HuH-7.5 (cell line): ENCODE measurements around the gene PTPN7.
"Not testable (repeated sequence)": the region's sequence is repeated elsewhere in the genome, so short reads cannot be mapped to it uniquely, and the experiment has no call there.

Experiments
- DNase-seq: peaks from one replicate; pipeline ENCODE4 v3.0.0; 2011; ENCODE audit warnings: low spot score

PTPN7 gene

DNA sequence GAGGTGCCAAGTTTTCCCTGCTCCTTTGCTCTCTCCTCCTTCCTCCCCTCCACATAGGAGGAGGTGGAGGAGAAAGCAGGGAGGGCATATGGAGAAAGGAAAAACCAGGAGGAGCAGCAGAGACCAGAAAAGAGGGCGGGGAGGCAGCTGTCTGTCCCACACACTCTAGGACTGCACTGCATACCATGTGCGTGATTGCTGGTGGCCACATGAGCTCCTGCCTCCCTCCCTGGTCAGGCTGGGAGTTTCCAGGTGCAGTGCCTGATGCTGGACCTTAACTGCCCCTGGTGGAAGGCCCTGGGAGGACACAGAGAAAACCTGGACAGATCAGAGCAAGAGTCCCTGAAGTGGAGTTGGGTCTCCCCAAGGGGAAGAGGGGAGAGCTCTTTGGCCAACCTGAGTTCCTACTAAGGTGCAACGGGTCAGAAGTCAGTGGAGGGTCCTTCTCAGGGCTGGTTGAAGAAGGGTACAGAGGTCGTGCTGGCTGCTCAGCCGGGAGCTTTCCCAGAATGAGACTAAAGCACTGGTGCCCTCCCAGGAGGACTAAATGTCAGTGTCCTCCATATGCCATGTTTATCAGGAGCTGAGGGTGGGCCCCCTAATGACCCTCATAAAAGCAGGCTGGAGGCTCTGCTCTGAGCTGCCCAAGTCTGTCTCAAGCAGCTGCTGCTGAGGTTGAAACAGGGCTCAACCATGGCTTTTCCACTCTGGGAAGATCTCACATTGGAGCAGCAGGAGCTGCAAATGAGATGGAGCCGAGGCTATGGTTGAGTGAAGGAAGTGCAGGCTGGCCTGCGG, 29.7 kb upstream of the PTPN7 start:
- DNase-seq: no peak

DNA sequence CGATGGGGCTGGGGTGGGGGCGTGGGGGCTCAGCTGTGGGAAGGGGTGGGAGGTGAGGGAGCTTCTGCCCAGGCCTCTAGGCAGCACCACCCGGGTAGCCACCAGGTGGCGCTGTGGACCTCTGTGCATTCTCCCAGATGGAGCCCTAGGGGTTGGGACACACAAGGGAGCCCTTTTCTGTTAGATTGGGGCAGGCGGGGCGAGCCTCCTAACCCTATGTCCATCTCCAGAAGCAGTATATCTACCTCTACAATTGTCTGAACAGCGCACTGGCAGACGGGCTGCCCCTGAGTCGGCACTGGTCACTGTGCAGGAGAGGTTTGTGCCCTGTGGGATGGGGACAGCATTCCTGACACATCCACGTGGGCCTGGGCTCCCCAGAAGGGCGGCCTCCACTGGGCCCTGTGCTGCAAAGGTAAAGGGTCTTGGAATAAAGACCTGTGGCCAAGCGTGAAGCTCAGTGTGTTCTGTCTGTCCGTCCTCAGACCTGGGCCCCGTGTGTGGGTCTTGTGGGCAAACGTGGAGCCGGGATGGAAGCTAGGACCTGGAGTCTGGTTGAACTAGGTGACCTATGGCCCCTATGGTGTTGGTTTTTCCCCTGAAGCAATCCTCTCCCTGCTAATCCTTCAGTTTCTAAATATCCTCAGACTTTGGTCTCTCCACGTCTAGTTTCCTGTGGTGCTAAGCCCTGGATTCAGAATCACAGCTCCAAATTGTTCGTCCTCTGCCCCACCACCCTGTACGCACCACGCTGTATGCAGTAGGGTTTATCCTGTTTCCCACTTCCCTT, 28.8 kb upstream of the PTPN7 start:
- peak; percentile 78 for DNase-seq

DNA sequence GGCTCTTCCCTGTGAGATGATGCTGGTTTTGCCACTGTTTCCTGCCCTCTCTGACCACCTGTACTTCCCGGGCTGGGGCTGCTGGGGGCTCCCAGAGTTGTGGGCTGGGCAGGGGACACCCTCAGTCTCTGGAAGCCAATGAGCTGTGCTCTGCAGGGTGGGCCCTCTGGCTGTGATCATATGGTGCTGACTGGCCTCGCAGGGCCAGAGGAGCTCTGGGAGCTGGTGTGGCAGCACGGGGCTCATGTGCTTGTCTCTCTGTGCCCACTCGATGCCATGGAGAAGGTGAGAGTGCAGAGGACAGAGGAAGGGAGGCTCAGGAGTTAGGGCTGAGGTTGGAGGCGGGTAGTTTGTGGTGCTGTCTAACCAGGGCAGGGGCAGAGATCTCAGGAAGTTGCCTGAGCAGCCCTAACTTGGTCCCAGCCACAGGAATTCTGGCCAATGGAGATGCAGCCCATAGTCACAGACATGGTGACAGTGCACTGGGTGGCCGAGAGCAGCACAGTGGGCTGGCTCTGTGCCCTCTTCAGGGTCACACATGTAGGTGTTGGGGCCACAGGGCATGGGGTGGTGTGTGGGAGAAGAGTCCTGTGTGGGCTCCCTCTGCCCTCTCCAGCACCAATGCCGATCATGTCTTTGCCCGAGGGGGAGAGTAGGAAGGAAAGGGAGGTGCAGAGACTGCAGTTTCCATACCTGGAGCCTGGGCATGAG, 27.4 kb upstream of the PTPN7 start:
- no peak for DNase-seq

DNA sequence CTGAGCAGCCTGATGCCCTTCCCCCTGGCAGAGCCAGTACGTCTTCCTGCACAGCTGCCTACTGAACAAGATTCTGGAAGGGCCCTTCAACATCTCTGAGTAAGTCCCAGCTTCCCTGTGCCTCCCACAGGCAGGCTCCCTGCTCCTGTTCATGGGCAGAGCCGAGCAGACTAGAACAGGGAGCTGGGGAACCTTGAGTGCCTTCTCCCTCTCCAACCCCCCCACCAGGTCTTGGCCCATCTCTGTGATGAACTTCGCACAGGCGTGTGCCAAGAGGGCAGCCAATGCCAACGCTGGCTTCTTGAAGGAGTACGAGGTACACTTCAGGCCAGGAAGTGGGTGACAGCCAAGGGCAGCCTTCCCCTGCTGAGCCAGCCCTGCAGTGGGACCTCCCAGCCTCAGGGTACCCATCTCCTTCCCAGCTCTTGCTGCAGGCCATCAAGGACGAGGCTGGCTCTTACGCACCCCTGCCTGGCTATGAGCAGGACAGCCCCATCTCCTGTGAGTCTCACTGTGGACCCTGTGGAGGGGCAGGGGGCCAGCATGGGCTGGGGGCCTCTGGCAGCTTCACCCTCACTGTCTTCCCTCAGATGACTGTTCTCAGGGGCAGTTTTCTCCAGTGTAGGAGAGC, 26.8 kb upstream of the PTPN7 start:
- no peak for DNase-seq

DNA sequence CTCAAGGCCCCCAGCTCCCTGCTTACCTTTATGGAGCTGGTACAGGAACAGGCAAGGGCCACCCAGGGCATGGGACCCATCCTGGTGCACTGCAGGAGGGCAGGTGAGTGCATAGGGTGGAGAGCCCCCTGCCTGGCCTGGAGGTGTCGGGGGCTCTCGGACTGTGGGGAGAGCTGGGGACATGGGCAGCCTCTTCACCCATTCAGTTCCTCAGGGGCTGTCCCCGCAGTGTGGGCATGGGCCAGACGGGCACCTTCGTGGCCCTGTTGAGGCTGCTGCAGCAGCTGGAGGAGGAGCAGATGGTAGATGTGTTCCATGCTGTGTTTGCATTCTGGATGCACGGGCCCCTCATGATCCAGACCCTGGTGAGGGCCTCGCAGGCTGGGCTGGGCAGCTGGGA, 25.9 kb upstream of the PTPN7 start:
- no peak for DNase-seq

DNA sequence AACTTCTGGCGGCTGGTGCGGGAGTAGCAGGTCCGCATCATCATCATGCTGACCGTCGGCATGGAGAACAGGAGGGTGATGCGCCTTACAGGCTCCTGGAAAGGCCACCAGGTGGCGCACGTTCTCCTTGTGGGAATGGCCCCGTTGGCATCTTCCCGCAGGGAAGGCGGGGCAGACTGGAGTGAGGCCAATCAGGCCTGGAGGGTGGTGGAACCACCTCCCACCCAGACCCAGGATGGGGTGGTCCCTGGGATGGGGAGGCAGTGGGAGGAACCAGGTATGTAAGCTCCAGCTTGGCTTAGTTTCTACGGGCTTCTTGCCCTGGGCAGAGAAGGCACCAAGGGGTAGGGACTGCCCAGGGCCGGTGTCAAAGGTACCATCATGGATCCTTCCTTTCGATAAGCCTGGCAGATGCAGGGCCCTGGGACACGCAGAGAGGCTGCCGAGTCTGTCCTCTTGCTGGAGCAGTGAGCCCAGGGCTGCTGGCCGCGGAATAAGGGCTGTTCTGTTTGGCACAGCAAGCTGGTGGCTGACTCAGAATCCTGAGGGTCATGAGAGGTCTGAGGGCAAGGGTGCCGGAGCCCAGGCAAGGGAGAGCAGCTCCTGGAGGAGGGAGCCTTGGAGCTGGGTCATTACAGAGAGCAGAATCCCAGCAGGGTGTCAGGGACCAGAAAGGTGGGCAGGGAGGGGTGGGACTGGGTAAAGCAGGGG, 24.5 kb upstream of the PTPN7 start:
- DNase-seq: peak; percentile 89

DNA sequence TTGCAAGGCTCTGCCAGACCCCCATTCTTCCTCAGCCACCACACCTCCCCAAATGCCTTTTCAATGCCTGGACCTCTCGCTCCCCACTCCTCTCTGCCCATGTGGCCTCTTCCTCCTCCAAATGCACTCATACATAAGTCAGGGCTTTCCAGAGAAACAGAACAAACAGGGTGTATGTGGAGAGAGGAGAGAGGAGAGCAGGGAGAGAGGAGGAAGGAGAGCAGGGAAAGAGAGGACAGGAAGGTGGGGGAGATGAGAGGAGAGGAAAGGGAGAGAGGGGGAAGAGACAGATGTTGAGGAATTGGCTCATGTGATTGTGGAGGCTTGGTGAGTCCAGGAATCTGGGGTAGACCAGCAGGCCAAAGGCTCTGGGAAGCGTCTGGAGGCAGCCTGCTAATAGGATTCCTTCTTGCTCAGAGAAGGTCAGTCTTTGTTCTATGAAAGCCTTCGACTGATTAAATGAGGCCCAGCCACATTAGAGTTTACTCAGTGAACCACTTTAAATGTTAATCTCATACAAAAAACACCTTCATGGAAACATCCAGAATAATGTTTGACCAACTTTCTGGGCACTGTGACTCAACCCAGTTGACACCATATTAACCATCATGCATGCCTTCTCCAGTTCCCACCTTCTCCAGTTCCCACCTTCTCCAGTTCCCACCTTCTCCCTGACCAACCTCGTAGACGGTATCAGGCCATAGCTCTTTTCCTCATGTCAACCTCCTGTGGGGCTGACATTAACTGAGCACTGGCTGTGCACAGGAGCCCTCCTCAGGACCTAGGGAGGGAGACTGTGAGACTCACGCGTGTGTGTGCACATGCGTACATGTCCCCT, 21.9 kb upstream of the PTPN7 start:
- no peak for DNase-seq

DNA sequence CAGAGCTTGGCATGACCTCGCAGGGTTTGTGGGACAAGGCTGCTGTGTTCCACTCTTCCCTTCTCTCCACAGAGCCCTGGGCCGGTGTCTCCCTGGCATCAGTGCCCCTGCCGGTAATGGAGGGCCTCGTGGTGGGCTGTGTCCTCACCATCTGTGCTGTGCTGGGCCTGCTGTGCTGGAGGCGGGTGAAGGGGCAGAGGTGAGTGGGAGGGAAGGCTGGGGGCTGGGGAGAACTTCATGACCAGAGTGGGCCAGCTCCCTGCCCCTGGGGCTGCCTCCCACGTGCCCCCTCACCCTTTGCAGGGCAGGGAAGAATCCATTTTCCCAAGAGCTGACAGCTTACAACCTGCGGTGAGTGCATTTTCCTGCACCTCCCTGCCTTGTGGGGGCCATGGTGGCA, 21.2 kb upstream of the PTPN7 start:
- DNase-seq: no peak

DNA sequence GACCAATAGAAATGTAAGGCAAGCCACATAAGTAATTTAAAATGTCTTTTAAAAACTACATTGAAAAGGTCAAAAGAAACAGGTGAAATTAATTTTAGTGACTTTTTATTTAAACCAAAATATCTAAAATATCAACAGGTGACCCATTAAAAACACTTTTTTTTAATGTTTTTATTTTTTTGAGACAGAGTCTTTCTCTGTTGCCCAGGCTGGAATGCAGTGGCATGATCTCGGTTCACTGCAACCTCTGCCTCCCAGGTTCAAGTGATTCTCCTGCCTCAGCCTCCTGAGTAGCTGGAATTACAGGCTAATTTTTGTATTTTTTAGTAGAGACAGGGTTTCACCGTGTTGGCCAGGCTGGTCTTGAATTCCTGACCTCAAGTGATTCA, 20.3 kb upstream of the PTPN7 start:
- not testable (repeated sequence) for DNase-seq

DNA sequence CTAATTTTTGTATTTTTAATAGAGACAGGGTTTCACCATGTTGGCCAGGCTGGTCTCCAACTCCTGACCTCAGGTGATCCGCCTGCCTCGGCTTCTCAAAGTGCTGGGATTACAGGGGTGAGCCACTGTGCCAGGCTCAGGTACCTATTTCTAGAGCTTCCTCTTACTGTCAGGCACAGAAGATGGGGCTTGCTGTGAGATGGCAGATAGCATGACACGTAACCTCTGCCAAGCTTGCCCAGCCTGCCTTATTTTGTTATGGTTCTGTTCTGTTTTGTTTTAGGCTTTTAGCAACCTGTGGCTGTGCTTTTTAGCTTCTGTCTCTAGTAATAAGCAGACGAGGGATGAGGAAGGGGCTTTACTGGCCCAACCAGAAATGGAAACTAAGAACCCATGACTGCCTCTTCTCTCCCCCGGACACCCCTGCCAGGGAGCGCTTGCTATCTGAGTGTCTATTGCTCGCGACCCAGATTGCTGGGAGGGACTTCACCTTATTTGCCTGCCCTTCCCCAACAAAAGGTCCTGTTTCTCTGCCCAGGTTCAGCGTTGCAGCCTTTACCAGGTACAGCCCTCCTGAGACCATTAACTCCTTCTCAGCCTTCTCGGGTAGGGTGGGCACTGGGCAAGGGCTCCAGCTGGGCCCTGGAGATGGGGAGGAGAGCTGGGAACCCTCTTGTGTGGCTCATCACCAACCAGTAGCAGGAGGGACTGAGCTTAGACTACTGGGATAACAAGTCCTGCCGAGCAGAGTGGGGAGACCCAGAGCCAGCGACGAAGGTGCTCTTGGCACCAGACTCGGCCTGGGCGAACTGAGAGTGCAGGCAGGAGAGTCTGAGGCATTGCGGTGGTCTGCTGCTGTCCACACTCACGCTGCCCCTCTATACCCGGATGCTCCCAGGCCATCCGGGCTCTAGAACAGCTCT, 19.7 kb upstream of the PTPN7 start:
- DNase-seq: no peak

DNA sequence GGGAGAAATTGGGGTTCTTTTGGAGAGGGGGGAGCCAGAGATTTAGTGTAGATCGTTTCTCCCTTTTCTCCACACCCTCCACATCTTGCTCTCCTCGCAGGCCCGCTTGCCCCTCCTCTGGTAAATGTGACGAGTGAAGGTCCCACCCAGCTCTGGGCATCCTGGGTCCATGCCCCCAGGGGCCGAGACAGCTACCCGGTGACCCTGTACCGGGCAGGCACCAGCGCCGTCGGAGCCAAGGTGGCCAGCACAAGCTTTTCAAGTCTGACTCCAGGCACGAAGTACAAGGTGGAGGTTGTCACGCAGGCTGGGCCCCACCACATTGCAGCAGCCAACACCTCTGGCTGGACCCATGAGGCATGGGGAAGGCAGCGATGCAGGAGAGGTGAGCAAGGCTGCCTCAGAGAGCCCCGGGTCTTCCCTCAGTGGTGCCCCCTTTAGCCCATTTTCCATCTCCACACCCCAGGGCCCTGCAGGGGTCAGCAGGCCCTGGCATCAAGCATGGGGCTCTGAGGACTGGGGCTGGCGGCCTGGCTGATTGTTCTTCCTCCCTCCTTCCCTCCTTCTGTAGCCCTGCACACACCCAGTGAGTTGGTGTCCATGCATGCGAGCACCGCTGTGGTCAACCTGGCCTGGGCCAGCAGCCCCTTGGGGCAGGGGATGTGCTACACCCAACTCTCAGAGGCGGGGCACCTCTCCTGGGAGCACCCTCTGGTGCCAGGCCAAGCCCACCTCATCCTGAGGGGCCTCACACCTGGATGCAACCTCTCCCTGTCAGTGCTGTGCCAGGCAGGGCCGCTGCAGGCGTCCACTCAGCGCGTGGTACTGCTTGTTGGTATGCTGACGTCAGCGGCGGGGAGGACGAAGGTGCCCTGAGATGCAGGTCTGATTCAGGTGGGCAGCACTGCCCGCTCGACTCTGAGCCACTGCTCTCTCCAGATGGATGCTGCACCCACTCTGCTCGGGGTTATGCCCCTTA, 16.8 kb upstream of the PTPN7 start:
- no peak for DNase-seq

DNA sequence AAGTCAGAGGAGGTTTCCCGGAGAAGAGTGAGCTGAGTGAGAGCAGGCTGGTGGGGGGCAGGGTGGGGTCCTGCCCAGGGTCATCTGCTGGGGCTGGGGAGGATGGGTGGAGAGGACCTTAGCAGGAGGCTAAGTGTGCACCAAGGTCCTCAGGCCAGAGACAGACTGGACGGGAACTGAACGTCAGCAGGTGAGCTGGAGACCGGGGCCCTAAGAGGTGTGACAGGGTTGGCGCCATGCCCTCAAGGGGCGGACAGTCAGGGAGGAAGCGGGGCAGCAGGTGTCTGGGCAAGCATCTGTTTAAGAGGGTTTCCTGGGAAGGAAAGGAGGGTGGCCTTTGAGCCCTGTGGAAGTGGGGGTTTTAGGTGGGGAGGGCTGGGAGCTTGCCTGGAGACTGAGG, 13.6 kb upstream of the PTPN7 start:
- DNase-seq: no peak

DNA sequence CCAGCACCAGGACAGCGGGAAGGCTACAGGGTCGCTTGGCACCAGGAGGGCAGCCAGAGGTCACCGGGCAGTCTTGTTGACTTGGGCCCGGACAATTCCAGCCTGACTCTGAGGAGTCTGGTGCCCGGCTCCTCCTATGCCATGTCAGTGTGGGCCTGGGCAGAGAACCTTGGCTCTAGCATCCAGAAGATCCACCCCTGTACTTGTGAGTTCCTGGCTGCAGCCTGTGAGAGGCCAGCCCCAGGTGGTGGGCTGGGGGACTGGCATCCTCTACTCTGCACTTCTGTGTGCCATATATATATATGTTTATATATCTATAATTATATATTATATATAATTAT, 11.6 kb upstream of the PTPN7 start:
- no peak for DNase-seq

DNA sequence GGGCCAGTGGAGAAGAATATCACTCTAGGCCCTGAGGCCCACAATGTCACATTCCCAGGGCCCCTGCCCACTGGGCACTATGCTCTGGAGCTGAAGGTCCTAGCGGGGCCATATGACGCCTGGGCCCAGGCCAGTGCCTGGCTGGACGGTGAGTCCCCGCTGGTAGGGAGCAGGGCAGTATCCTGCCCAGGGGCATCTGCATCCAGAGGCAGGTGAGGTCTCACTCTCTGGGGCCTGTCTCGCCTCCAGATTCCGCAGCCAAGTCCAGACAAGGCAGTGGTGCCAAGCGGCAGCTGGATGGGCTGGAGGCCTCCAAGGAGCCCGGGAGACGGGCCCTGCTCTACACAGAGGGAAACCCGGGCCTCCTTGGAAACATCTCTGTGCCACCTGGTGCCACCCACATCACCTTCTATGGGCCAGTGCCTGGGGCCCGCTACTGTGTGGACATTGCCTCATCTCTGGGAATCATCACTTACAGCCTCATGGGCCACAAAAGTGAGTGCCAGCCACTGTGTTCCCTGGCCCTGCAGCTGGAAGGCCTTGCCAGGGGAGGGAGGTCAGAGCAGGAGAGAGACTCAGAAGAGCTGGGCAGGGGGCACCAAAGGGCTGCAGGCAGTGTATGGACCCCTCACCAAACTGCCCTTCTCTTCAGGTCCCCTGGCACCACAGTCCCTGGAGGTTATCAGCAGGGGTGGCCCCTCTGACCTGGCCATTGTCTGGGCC, 11.1 kb upstream of the PTPN7 start:
- DNase-seq: no peak

DNA sequence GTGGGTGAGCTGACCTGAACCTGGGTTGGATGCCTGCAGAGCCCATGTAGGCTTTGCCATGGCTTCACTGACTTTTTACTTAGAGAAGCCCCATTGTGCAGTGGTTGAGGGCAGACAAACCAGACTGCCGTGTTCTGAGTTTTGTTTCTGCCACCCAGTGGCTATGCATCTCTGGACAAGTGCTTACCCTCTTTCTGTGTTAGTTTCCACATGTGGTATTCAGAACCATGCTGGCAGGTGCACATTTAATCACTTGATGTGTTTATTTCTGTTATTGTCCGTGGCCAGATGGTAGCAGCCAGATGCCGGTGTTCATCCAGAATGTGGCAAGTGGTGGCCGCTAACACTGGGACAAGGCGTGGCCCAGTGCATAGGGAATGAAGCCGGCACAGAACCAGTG, 10.3 kb upstream of the PTPN7 start:
- DNase-seq: no peak

DNA sequence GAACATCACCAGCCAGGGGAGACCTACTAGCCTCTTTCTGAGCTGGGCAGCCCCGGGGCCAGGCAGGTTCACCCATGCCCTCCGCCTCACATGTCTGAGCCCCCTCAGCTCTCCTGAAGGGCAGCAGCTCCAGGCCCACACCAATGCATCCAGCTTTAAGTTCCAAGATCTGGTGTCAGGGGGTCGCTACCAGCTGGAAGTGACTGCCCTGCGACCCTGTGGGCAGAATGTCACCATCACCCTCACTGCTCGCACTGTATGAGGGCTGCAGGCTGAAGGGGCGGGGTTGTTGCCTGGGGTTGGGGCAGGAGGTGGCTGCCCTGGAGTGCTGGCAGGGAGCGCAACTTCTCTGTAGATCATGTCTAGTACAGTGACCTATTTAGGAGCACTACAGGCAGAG, 8.5 kb upstream of the PTPN7 start:
- no peak for DNase-seq

DNA sequence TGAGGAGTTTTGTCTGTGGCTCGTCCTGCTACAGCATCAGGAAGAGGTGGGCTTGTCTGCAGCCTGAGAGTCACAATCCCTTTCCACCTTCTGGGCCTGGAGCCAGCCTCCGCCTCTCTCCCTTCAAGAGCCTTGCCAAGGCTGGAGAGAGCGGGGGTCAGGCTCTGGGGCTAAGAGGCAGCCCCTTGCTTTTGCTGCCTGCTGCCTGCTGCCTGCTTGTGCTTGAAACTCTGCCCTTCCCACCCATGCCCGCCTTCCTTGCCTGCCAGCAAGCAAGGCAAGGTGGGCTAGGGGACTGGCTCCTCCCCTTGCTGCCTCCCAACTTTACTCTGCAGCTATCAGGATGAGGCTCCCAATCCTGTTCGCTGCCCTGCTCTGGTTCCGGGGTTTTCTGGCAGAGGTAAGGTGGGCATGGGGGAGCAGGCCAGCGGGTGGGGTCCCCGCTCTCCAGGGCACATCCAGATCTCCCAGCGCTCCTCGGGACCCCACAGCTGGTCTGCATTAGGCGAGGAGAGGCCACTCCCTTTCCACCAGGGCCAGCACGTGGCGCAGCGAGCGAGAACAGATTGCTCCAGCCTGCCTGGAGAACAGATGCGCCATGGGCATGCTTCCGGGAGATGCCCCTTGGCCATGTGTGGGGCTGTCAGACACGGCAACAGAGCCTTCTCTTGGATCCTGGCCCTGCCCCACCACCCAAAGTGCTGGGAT, 7.5 kb upstream of the PTPN7 start:
- DNase-seq: no peak
